Osteocyte (in vitro differentiated cells): Measurements from ENCODE around the gene PTPRR. TPM values are rescaled to one million over a fixed set of nuclear protein-coding genes. Genes with fewer than 3 reads are reported as not detected.

Experiments
- DNase-seq: peaks from one replicate; pipeline ENCODE4 v3.0.0; 2021; ENCODE audit warnings: mixed read lengths; ENCODE audit not compliant: unreplicated experiment; ENCODE audit errors: extremely low spot score
- H3K27ac Mint-ChIP-seq: one replicate; pipeline ENCODE4 v1.8.0; 2021; ENCODE audit warnings: mild to moderate bottlenecking, mixed read lengths; ENCODE audit not compliant: unreplicated experiment
- H3K27me3 Mint-ChIP-seq: one replicate; pipeline ENCODE4 v1.8.0; 2021; ENCODE audit warnings: mixed read lengths; ENCODE audit not compliant: unreplicated experiment
- H3K36me3 Mint-ChIP-seq: one replicate; pipeline ENCODE4 v1.8.0; 2021; ENCODE audit warnings: mixed read lengths; ENCODE audit not compliant: unreplicated experiment
- H3K4me1 Mint-ChIP-seq: one replicate; pipeline ENCODE4 v1.8.0; 2021; ENCODE audit warnings: mixed read lengths; ENCODE audit not compliant: unreplicated experiment
- H3K4me3 Mint-ChIP-seq: one replicate; pipeline ENCODE4 v1.8.0; 2021; ENCODE audit warnings: mild to moderate bottlenecking, moderate library complexity, mixed read lengths; ENCODE audit not compliant: unreplicated experiment
- H3K9me3 Mint-ChIP-seq: one replicate; pipeline ENCODE4 v1.8.0; 2021; ENCODE audit warnings: mixed read lengths; ENCODE audit not compliant: unreplicated experiment
- CTCF ChIP-seq: fragments of 200-600 bp; sonication (generic); IDR thresholded peaks from 2 replicates; pipeline ENCODE4 v1.5.0; 2021; ENCODE audit warnings: antibody characterized with exemption, mild to moderate bottlenecking, moderate library complexity
- total RNA-seq: library from RNA; stranded (reverse); gene quantifications from 2 replicates; pipeline ENCODE4 v1.2.1, GENCODE V29; 2021

PTPRR gene
- total RNA-seq, 1 donor from 2014 or later = 0.21 TPM

GRCh38 chr12:70628701-70629480 is 291.6 kb downstream of the PTPRR start:
- no peaks in the 10 kb centered on the region for H3K36me3 Mint-ChIP-seq
- H3K9me3 Mint-ChIP-seq = no peaks in the 10 kb centered on the region
- H3K4me3 Mint-ChIP-seq = no peak overlapping the region
- no peaks in the 10 kb centered on the region for H3K4me1 Mint-ChIP-seq
- peaks cover 39% of the 10 kb centered on the region for H3K27me3 Mint-ChIP-seq
- TF ChIP-seq CTCF = no peak
- no peak for DNase-seq
- no peak overlapping the region for H3K27ac Mint-ChIP-seq

GRCh38 chr12:70627677-70628076 is 292.9 kb downstream of the PTPRR start:
- Mint-ChIP-seq H3K27ac (no peak overlapping the region), H3K36me3 (no peaks in the 10 kb centered on the region), H3K9me3 (no peaks in the 10 kb centered on the region), H3K27me3 (peaks cover 50% of the 10 kb centered on the region), H3K4me3 (no peak overlapping the region), H3K4me1 (no peaks in the 10 kb centered on the region)
- no peak for DNase-seq
- TF ChIP-seq CTCF = no peak

- peaks cover 54% of the 10 kb centered on the region for H3K27me3 Mint-ChIP-seq
- no peak overlapping the region for H3K4me3 Mint-ChIP-seq
- no peak for DNase-seq
- no peak overlapping the region for H3K27ac Mint-ChIP-seq
- no peaks in the 10 kb centered on the region for H3K4me1 Mint-ChIP-seq
- H3K9me3 Mint-ChIP-seq = no peaks in the 10 kb centered on the region
- TF ChIP-seq CTCF = no peak
- no peaks in the 10 kb centered on the region for H3K36me3 Mint-ChIP-seq
Observed at GRCh38 chr12:70626180-70626579, 294.4 kb downstream of the PTPRR start.

GRCh38 chr12:70619471-70620152 is 300.9 kb downstream of the PTPRR start:
- H3K4me1 Mint-ChIP-seq = no peaks in the 10 kb centered on the region
- H3K27ac Mint-ChIP-seq = no peak overlapping the region
- no peaks in the 10 kb centered on the region for H3K9me3 Mint-ChIP-seq
- DNase-seq = no peak
- no peaks in the 10 kb centered on the region for H3K36me3 Mint-ChIP-seq
- peaks cover 24% of the 10 kb centered on the region for H3K27me3 Mint-ChIP-seq
- no peak for TF ChIP-seq CTCF
- H3K4me3 Mint-ChIP-seq = no peak overlapping the region

GRCh38 chr12:70618371-70618770 is 302.2 kb downstream of the PTPRR start:
- Mint-ChIP-seq H3K4me1 (no peaks in the 10 kb centered on the region), H3K4me3 (no peak overlapping the region)
- DNase-seq = no peak

More at GRCh38 chr12:70618371-70618770, 302.2 kb downstream of the PTPRR start:
- Mint-ChIP-seq H3K9me3 (no peaks in the 10 kb centered on the region), H3K27me3 (peaks cover 20% of the 10 kb centered on the region), H3K27ac (no peak overlapping the region), H3K36me3 (no peaks in the 10 kb centered on the region)
- TF ChIP-seq CTCF = no peak
